Right lobe of liver (tissue), 4 donors: ENCODE results near the gene GTPBP10.

Experiments
- CTCF ChIP-seq, 4 donors: fragments of 200-600 bp in 3 of 4; fragments of 450-650 bp in 1 of 4; IDR thresholded peaks; one replicate each; pipeline versions ENCODE4 v1.5.1 to v1.8.0; 2016 to 2022; ENCODE audit warnings: antibody characterized with exemption in 4 of 4, mild to moderate bottlenecking in 2 of 4
- POLR2A ChIP-seq: fragments of 450-650 bp; IDR thresholded peaks from one replicate; pipeline ENCODE4 v1.6.1; 2017; ENCODE audit warnings: antibody characterized with exemption, mild to moderate bottlenecking
- donor health status: DM: no; HTN: no; CAD: no.
- donor health status: DM: no; HTN: no; CAD: no.
- donor health status: DM: no; HTN: yes; CAD: no.

- TF ChIP-seq CTCF (IDR thresholded peaks at IDR 0.05) (no peak), POLR2A (no peak)
Measured at GRCh38 chr7:90424720-90425119, 78.2 kb downstream of the GTPBP10 start.
